Measurements from ENCODE around the gene CELF4.

Gene CELF4

DNA sequence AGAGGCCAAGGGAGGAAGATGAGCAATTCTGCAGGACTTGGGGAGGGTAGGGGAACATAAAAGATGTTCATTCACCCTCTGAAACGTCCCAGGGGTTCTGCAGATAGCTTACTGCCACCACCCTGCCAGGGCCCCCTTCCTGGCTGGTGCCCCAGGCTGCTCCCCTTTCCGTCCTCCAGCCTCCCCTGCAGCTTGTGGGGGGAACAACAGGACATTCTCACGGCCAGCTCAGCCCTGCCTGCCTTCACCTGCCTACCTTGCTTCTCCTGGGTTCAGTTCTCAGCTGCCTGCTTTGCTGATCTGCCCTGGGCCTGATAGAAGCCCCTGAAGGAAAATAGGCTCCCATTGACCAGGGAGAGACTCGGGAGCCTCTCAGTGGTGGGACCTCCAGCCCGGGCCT is 251.1 kb downstream of the CELF4 start:
- no peak for DNase-seq (ENCODE audit: low read depth, low spot score)
- Histone ChIP-seq H3K9me3 (ENCODE audit: control insufficient read depth, insufficient read depth, low read length) (no peaks in the 10 kb centered on the region), H3K27me3 (ENCODE audit: control insufficient read depth, insufficient read depth, low read length) (no peaks in the 10 kb centered on the region), H3K27ac (ENCODE audit: low read length) (no peak overlapping the region), H3K4me1 (ENCODE audit: control insufficient read depth, insufficient read depth, low read length) (no peaks in the 10 kb centered on the region), H3K4me3 (ENCODE audit: low read length) (no peak overlapping the region), H3K36me3 (ENCODE audit: control insufficient read depth, insufficient read depth, low read length) (no peaks in the 10 kb centered on the region)
- WGBS (ENCODE audit: insufficient coverage, insufficient read length): no CpG with 5 or more reads among the region's 5 CpGs

DNA sequence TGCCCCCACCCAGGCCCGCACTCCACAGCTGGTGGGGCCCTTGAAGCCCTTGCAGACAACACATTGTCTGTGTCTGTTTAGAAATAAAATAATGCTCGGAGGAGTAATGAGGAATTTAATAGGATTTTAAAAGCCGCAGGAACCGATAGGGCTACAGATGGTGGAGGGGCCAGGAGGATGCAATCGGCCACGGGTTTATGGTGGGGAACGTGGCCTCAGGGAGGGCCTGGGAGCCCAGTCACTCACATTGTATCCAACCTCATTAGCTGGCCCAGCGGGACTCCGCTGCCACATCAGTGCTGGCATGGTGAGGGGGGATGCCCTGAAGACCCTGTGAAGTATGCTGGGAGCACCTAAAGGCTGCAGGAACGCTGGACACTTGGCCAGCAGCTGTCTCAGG is 252.0 kb downstream of the CELF4 start:
- Histone ChIP-seq H3K27ac (ENCODE audit: low read length) (no peak overlapping the region), H3K9me3 (ENCODE audit: control insufficient read depth, insufficient read depth, low read length) (no peaks in the 10 kb centered on the region), H3K4me3 (ENCODE audit: low read length) (no peak overlapping the region), H3K27me3 (ENCODE audit: control insufficient read depth, insufficient read depth, low read length) (no peaks in the 10 kb centered on the region), H3K4me1 (ENCODE audit: control insufficient read depth, insufficient read depth, low read length) (no peaks in the 10 kb centered on the region), H3K36me3 (ENCODE audit: control insufficient read depth, insufficient read depth, low read length) (no peaks in the 10 kb centered on the region)
- no peak for DNase-seq (ENCODE audit: low read depth, low spot score)
- no CpG with 5 or more reads among the region's 10 CpGs for WGBS (ENCODE audit: insufficient coverage, insufficient read length)

DNA sequence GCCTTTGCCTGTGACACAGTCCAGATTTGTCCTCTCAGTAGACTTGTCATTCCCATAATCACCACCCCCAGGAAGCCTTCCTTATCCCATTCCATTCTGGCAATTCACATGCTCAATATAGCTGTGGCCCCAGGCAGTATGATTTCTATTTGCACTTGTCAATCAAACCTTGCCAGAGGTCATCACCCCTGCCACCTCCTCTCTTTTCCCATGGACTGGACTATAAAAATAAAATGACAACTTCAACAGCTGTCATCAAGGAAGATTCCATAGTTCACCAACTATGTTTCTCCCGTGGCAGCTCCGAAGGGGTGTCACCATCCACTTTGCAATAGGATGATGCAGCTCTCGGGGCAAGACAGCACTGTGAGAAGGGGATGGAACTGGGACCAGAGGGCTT is 255.7 kb downstream of the CELF4 start:
- Histone ChIP-seq H3K4me3 (ENCODE audit: low read length) (no peak overlapping the region), H3K27ac (ENCODE audit: low read length) (no peak overlapping the region), H3K9me3 (ENCODE audit: control insufficient read depth, insufficient read depth, low read length) (no peaks in the 10 kb centered on the region), H3K4me1 (ENCODE audit: control insufficient read depth, insufficient read depth, low read length) (no peaks in the 10 kb centered on the region; the same call in 1 of the 2 replicates), H3K36me3 (ENCODE audit: control insufficient read depth, insufficient read depth, low read length) (no peaks in the 10 kb centered on the region), H3K27me3 (ENCODE audit: control insufficient read depth, insufficient read depth, low read length) (no peaks in the 10 kb centered on the region)
- no peak for DNase-seq (ENCODE audit: low read depth, low spot score)
- no CpG with 5 or more reads among the region's 3 CpGs for WGBS (ENCODE audit: insufficient coverage, insufficient read length)

DNA sequence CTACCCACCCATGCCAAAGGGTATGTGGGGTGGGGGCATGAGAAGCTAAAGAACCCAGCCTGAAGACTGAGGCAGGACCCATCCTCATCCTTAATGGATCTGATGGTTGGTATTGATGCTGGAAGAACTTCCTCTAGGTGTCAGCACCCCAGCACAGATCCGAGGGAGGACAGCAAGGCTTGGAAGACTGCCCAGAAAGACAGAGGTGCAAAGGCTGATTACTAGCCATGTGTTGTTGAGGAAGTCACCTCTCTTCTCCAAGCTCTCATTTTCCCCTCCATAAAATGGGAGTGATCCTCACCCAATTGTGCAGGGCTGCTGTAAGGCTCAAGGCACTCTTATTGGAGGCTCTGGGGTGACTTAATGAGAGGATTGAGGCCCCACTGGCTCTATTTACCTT is 256.5 kb downstream of the CELF4 start:
- DNase-seq (ENCODE audit: low read depth, low spot score): no peak
- Histone ChIP-seq H3K9me3 (ENCODE audit: control insufficient read depth, insufficient read depth, low read length) (no peaks in the 10 kb centered on the region), H3K4me3 (ENCODE audit: low read length) (no peak overlapping the region), H3K27me3 (ENCODE audit: control insufficient read depth, insufficient read depth, low read length) (no peaks in the 10 kb centered on the region), H3K4me1 (ENCODE audit: control insufficient read depth, insufficient read depth, low read length) (no peaks in the 10 kb centered on the region; the same call in 1 of the 2 replicates), H3K27ac (ENCODE audit: low read length) (no peak overlapping the region), H3K36me3 (ENCODE audit: control insufficient read depth, insufficient read depth, low read length) (no peaks in the 10 kb centered on the region)
- WGBS (ENCODE audit: insufficient coverage, insufficient read length): no CpG with 5 or more reads among the region's 1 CpG

DNA sequence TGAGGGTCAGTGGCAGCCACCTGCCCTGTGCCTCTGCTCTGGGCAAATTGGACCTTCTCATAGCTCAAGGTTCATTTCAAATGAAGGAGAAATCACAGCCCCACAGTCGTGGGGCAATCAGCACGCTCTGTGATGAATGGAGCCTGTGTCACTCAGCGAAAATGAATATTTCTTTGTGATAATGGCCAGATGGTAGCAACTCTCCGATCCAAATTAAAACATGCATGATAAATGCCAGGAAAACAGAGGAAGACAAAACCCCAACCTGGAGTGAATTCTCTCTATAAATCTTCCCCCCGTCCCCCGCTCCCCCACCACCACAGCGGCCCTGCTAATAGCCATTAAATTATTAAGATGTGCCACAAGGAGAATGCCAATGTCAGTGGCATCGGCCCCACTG is 258.4 kb downstream of the CELF4 start:
- Histone ChIP-seq H3K27ac (ENCODE audit: low read length) (no peak overlapping the region), H3K27me3 (ENCODE audit: control insufficient read depth, insufficient read depth, low read length) (no peaks in the 10 kb centered on the region), H3K4me1 (ENCODE audit: control insufficient read depth, insufficient read depth, low read length) (no peaks in the 10 kb centered on the region; the same call in 1 of the 2 replicates), H3K9me3 (ENCODE audit: control insufficient read depth, insufficient read depth, low read length) (no peaks in the 10 kb centered on the region), H3K4me3 (ENCODE audit: low read length) (no peak overlapping the region), H3K36me3 (ENCODE audit: control insufficient read depth, insufficient read depth, low read length) (no peaks in the 10 kb centered on the region)
- WGBS (ENCODE audit: insufficient coverage, insufficient read length): no CpG with 5 or more reads among the region's 8 CpGs
- no peak for DNase-seq (ENCODE audit: low read depth, low spot score)

DNA sequence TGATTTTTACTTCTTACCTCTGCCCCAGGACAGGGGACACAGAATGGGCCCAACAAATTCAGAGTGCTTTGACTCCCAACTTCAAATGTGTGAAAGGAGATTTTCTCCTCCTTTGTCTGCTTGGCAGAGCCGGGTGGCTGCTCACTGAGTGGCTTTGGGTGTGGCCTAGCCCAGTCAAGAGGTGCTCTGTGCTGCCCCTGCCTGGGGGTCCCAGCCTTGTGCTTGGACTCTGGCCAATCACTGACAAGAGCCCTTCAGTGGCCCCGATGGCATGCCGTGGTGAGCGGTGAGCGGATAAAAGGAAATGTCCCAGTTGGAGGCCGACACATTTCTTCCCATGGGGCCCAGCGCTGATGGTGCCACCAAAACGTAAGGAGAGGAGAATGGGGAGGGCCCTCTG is 259.2 kb downstream of the CELF4 start:
- no peaks in the 10 kb centered on the region; the same call in 1 of the 2 replicates for H3K4me1 ChIP-seq (ENCODE audit: control insufficient read depth, insufficient read depth, low read length)
- WGBS (ENCODE audit: insufficient coverage, insufficient read length): no CpG with 5 or more reads among the region's 8 CpGs

DNA sequence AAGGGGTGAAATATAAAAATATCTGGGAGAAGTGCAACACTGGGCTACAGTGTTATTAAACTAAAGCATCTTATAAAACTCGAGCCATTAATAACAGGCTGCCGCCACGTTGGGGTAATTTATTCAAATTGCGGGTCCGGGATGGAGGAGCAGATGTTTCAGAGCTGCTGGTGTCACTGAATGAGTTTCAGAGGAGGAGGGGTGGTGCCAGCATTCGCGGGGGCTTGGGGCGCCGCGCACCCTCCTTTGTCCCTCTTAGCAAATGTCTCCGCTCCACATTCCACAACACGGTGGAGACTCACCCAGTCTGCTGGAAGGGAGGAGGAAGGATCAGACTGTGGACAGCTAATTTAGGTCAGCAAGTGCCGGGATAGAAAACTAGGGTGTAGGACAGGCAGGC is 260.5 kb downstream of the CELF4 start:
- no peak overlapping the region for H3K4me3 ChIP-seq (ENCODE audit: low read length)
- no peaks in the 10 kb centered on the region; the same call in 1 of the 2 replicates for H3K4me1 ChIP-seq (ENCODE audit: control insufficient read depth, insufficient read depth, low read length)
- H3K27ac ChIP-seq (ENCODE audit: low read length): no peak overlapping the region
- no peak for DNase-seq (ENCODE audit: low read depth, low spot score)
- H3K27me3 ChIP-seq (ENCODE audit: control insufficient read depth, insufficient read depth, low read length): no peaks in the 10 kb centered on the region
- H3K9me3 ChIP-seq (ENCODE audit: control insufficient read depth, insufficient read depth, low read length): no peaks in the 10 kb centered on the region
- no CpG with 5 or more reads among the region's 13 CpGs for WGBS (ENCODE audit: insufficient coverage, insufficient read length)
- no peaks in the 10 kb centered on the region for H3K36me3 ChIP-seq (ENCODE audit: control insufficient read depth, insufficient read depth, low read length)

More for the DNA sequence above, 259.2 kb downstream of the CELF4 start:
- Histone ChIP-seq H3K9me3 (ENCODE audit: control insufficient read depth, insufficient read depth, low read length) (no peaks in the 10 kb centered on the region), H3K4me3 (ENCODE audit: low read length) (no peak overlapping the region), H3K27ac (ENCODE audit: low read length) (no peak overlapping the region), H3K27me3 (ENCODE audit: control insufficient read depth, insufficient read depth, low read length) (no peaks in the 10 kb centered on the region), H3K36me3 (ENCODE audit: control insufficient read depth, insufficient read depth, low read length) (no peaks in the 10 kb centered on the region)
- no peak for DNase-seq (ENCODE audit: low read depth, low spot score)

DNA sequence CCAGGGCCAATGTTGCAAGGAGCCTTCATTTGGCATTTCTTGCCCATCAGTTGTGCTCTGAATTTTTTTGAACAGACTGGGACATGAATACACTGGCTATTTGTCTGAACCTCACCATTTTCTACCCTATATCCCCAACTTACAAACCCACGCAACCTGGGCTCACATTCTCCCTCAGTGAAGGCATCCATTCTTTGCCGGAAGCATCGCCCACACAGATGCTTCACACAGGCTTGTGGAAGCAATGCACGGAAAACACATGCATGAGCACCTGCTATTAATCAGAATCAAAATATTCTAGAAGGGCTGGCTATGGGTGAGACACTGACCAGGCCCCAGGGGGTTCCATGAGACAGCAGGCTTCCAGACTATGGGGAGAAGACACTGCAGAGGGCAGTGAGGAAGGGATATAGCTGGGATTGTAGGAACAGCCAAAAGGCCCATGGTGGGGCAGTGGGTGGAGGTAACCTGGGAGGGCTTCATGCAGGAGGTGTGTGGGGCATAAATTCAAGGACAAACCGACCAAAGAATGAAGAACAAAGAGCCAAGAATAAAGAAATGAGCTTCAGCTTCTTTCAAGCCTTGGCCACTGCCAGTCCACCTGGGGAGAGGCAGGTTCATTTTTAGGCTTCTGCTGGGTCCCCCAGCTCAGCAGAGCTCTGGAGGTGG is 261.5 kb downstream of the CELF4 start:
- H3K9me3 ChIP-seq (ENCODE audit: control insufficient read depth, insufficient read depth, low read length): no peaks in the 10 kb centered on the region
- no peak overlapping the region for H3K4me3 ChIP-seq (ENCODE audit: low read length)
- no peaks in the 10 kb centered on the region for H3K36me3 ChIP-seq (ENCODE audit: control insufficient read depth, insufficient read depth, low read length)
- whole genome bisulfite sequencing (ENCODE audit: insufficient coverage, insufficient read length): no CpG with 5 or more reads among the region's 5 CpGs
- H3K27me3 ChIP-seq (ENCODE audit: control insufficient read depth, insufficient read depth, low read length): no peaks in the 10 kb centered on the region
- no peaks in the 10 kb centered on the region; the same call in 1 of the 2 replicates for H3K4me1 ChIP-seq (ENCODE audit: control insufficient read depth, insufficient read depth, low read length)
- no peak overlapping the region for H3K27ac ChIP-seq (ENCODE audit: low read length)
- no peak for DNase-seq (ENCODE audit: low read depth, low spot score)

DNA sequence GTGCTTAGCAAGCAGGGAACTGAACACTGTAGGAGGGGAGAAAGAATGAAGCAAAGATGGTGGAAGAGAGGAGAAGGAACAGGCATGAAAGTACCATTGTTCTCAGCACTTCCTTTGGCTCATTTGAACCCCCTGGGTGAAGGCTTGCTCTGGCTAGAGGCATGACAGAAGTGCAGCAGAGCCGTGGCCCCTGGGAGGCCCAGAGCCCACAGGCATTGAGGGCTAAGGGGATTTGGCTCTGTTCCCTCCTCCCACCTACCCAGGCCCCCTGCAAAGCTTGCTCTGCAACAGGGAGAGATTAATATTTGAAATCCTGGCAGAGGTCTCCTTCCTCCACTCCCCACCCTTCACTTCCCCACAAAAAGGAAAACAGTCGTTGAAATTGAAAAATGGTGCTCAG is 262.6 kb downstream of the CELF4 start:
- Histone ChIP-seq H3K27me3 (ENCODE audit: control insufficient read depth, insufficient read depth, low read length) (no peaks in the 10 kb centered on the region), H3K9me3 (ENCODE audit: control insufficient read depth, insufficient read depth, low read length) (no peaks in the 10 kb centered on the region), H3K27ac (ENCODE audit: low read length) (no peak overlapping the region), H3K4me3 (ENCODE audit: low read length) (no peak overlapping the region), H3K36me3 (ENCODE audit: control insufficient read depth, insufficient read depth, low read length) (no peaks in the 10 kb centered on the region), H3K4me1 (ENCODE audit: control insufficient read depth, insufficient read depth, low read length) (no peaks in the 10 kb centered on the region; the same call in 1 of the 2 replicates)
- no peak for DNase-seq (ENCODE audit: low read depth, low spot score)
- WGBS (ENCODE audit: insufficient coverage, insufficient read length): 100% methylated on average over 1 of the region's 2 CpGs

DNA sequence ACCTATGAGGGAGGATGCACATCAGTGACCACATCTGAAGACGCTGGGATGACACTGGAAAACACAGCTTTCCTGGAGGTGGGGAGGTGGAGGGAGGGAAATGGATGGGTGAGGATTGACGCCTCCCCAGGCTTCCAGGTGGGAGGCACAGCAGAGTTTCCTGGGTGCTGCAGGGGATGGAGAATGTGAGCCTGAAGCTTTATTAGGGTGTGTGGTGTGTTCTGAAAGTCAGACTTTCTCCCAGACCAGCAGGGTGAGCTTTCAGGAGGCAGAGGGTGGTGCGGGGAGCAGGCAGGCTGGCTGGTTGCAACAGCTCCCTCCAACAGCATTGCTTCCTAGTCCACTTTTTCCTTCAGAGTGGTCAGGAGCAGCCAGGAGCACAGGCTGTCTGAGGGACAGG is 263.1 kb downstream of the CELF4 start:
- no CpG with 5 or more reads among the region's 3 CpGs for WGBS (ENCODE audit: insufficient coverage, insufficient read length)
- H3K4me1 ChIP-seq (ENCODE audit: control insufficient read depth, insufficient read depth, low read length): no peaks in the 10 kb centered on the region; the same call in 1 of the 2 replicates
- no peak overlapping the region for H3K27ac ChIP-seq (ENCODE audit: low read length)
- no peak for DNase-seq (ENCODE audit: low read depth, low spot score)
- no peaks in the 10 kb centered on the region for H3K36me3 ChIP-seq (ENCODE audit: control insufficient read depth, insufficient read depth, low read length)
- no peak overlapping the region for H3K4me3 ChIP-seq (ENCODE audit: low read length)
- H3K9me3 ChIP-seq (ENCODE audit: control insufficient read depth, insufficient read depth, low read length): no peaks in the 10 kb centered on the region
- no peaks in the 10 kb centered on the region for H3K27me3 ChIP-seq (ENCODE audit: control insufficient read depth, insufficient read depth, low read length)
